Neuronal stem cell (in vitro differentiated cells): ENCODE data around the gene FARS2.

Experiments
- DNase-seq: peaks from one replicate; pipeline ENCODE4 v3.0.0-alpha.2; 2013; ENCODE audit warnings: low spot score
- H2AFZ ChIP-seq: one replicate; pipeline ENCODE4 v1.6.1; 2013; ENCODE audit warnings: mild to moderate bottlenecking, low read length, inconsistent platforms
- H2AK5ac ChIP-seq: 2 replicates; pipeline ENCODE4 v1.6.1; 2013; ENCODE audit warnings: low read depth, mild to moderate bottlenecking, inconsistent platforms, low read length, moderate library complexity, mixed read lengths
- H2BK120ac ChIP-seq: 2 replicates; pipeline ENCODE4 v1.6.1; 2013; ENCODE audit warnings: low read depth, mild to moderate bottlenecking, inconsistent platforms, low read length, moderate library complexity, mixed read lengths
- H2BK12ac ChIP-seq: one replicate; pipeline ENCODE4 v1.6.1; 2013; ENCODE audit warnings: low read length, inconsistent platforms
- H2BK15ac ChIP-seq: 2 replicates; pipeline ENCODE4 v1.6.1; 2013; ENCODE audit warnings: mild to moderate bottlenecking, low read length, inconsistent platforms, mixed read lengths
- H2BK5ac ChIP-seq: one replicate; pipeline ENCODE4 v1.6.1; 2013; ENCODE audit warnings: inconsistent platforms, mild to moderate bottlenecking, low read length, moderate library complexity
- H3K14ac ChIP-seq: one replicate; pipeline ENCODE4 v1.6.1; 2013; ENCODE audit warnings: low read length, inconsistent platforms
- H3K18ac ChIP-seq: 2 replicates; pipeline ENCODE4 v1.6.1; 2013; ENCODE audit warnings: low read length, inconsistent platforms
- H3K23ac ChIP-seq: 2 replicates; pipeline ENCODE4 v1.6.1; 2013; ENCODE audit warnings: low read depth, mild to moderate bottlenecking, mixed read lengths, low read length, inconsistent platforms; ENCODE audit not compliant: poor library complexity
- H3K27ac ChIP-seq: replicated peaks from 3 replicates; pipeline ENCODE4 v1.5.1; 2013; ENCODE audit warnings: low read length, inconsistent platforms
- H3K27me3 ChIP-seq, 3 experiments: 2 replicates each; pipeline ENCODE4 v1.6.1; 2013; ENCODE audit warnings: low read length in 3 of 3, mild to moderate bottlenecking in 2 of 3, inconsistent platforms in 1 of 3, low read depth in 1 of 3, mixed read lengths in 1 of 3, moderate library complexity in 1 of 3; ENCODE audit not compliant: control insufficient read depth in 3 of 3, insufficient read depth in 3 of 3
- H3K36me3 ChIP-seq, 2 donors: replicated peaks in 1 of 2; 2 replicates each; pipeline ENCODE4 v1.6.1; 2013; ENCODE audit warnings: low read length in 2 of 2; ENCODE audit not compliant: control insufficient read depth in 2 of 2, insufficient read depth in 2 of 2
- H3K4ac ChIP-seq: 2 replicates; pipeline ENCODE4 v1.6.1; 2013; ENCODE audit warnings: inconsistent platforms, mild to moderate bottlenecking, low read length, moderate library complexity
- H3K4me1 ChIP-seq, 2 donors: 1 replicate in 1 of 2; 2 replicates in 1 of 2; pipeline ENCODE4 v1.6.1; 2013; ENCODE audit warnings: low read length in 2 of 2, low read depth in 1 of 2; ENCODE audit not compliant: control insufficient read depth in 2 of 2, insufficient read depth in 1 of 2
- H3K4me2 ChIP-seq: one replicate; pipeline ENCODE4 v1.6.1; 2013; ENCODE audit warnings: mild to moderate bottlenecking, low read length, inconsistent platforms; ENCODE audit not compliant: insufficient read depth, poor library complexity, severe bottlenecking
- H3K4me3 ChIP-seq, 2 donors: 2 replicates each; pipeline ENCODE4 v1.5.1; 2013; ENCODE audit warnings: low read length in 2 of 2, mild to moderate bottlenecking in 2 of 2, inconsistent platforms in 1 of 2, moderate library complexity in 1 of 2
- H3K79me1 ChIP-seq: one replicate; pipeline ENCODE4 v1.6.1; 2013; ENCODE audit warnings: low read depth, mild to moderate bottlenecking, inconsistent platforms, low read length, moderate library complexity
- H3K9ac ChIP-seq: one replicate; pipeline ENCODE4 v1.6.1; 2013; ENCODE audit warnings: mild to moderate bottlenecking, low read depth, low read length, inconsistent platforms; ENCODE audit not compliant: poor library complexity
- H3K9me3 ChIP-seq, 2 donors: replicated peaks in 1 of 2; 2 replicates each; pipeline versions ENCODE3 to v1.6.1; 2013; ENCODE audit warnings: low read length in 2 of 2, mild to moderate bottlenecking in 2 of 2, inconsistent platforms in 1 of 2, low read depth in 1 of 2, mixed read lengths in 1 of 2, moderate library complexity in 1 of 2; ENCODE audit not compliant: control insufficient read depth in 2 of 2, insufficient read depth in 1 of 2
- H4K8ac ChIP-seq: one replicate; pipeline ENCODE4 v1.6.1; 2013; ENCODE audit warnings: low read depth, mild to moderate bottlenecking, inconsistent platforms, low read length, moderate library complexity
- H4K91ac ChIP-seq: one replicate; pipeline ENCODE4 v1.6.1; 2013; ENCODE audit warnings: low read length, low read depth, mild to moderate bottlenecking, inconsistent platforms; ENCODE audit not compliant: poor library complexity
- WGBS, 2 donors: extraction: QIAGEN DNeasy Blood & Tissue Kit; methylation state at CpG; one replicate each; pipeline ENCODE4 v1.1.7; 2013; ENCODE audit warnings: missing lambda C conversion rate in 2 of 2, mixed read lengths in 1 of 2; ENCODE audit not compliant: insufficient read length in 2 of 2, insufficient replicate concordance in 1 of 2; ENCODE audit errors: extremely low coverage in 2 of 2; 5-methylcytosine and 5-hydroxymethylcytosine counted together

FARS2 gene

DNA sequence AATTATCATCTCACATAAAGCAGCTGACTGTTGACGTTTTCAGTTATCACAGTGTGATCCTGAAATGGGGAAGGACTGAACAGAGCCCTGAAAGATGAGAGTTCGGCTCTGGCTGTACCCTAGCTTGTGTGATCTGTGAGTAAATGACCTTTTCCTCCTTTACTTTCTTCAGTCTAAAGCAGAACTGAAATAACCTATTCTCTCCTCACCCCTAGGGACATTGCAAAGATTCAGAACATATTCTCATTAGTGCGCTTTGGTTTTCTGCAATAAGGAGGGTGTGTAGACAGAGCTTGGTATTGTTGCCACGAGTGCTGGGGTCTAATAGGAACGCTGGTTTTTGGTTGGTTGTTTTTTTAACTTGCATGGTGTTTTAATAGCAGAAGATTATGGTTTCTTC, 16.7 kb downstream of the FARS2 start:
- Histone ChIP-seq H3K4me3 (no peak overlapping the region), H2BK5ac (no peak overlapping the region), H3K9ac (no peak overlapping the region), H3K4me1 (peaks cover 2 to 11% of the 10 kb centered on the region in 2 donors), H2AFZ (no peak overlapping the region), H3K36me3 (no peaks in the 10 kb centered on the region), H3K4ac (no peak overlapping the region), H2BK15ac (no peak overlapping the region), H3K79me1 (no peaks in the 10 kb centered on the region), H3K4me2 (no peak overlapping the region), H4K8ac (no peak overlapping the region), H3K9me3 (no peaks in the 10 kb centered on the region), H3K27me3 (no peaks in the 10 kb centered on the region), H3K23ac (no peak overlapping the region), H2BK120ac (no peak overlapping the region), H2BK12ac (no peak overlapping the region), H3K14ac (no peak overlapping the region), H3K27ac (no peak overlapping the region), H2AK5ac (no peak overlapping the region), H4K91ac (no peak overlapping the region), H3K18ac (no peak overlapping the region)
- no CpG with 5 or more reads among the region's 5 CpGs for WGBS, 2 donors
- no peak for DNase-seq

DNA sequence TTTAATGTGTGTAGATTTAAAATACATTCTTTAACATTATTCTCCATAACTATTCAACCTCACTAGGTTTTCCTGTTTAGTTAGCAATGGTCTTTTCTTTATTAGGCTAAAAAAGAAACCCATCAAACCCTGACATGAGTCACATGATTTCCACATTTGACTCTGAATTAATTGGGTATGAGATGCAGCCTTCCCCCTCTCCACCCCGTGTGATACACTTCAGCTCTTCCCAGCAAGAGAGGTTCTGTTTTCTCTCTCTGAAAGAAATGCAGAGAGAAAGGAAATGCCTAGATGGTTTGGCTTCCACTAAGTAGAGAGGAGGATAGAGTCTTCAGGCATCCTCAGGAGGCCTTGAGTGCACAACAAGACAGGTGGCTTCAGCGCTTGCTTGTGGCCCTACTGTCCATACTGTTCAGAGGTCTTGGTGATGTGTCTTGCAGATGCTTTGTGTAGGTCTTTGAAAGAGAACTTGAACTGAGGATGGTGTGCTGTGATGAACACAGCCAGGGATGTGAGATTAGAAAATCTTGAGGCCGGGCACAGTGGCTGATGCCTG, 17.3 kb downstream of the FARS2 start:
- Histone ChIP-seq H3K9me3 (no peaks in the 10 kb centered on the region), H3K23ac (no peak overlapping the region), H4K8ac (no peak overlapping the region), H4K91ac (no peak overlapping the region), H2AK5ac (no peak overlapping the region), H2BK5ac (no peak overlapping the region), H2BK15ac (no peak overlapping the region), H3K9ac (no peak overlapping the region), H3K79me1 (no peaks in the 10 kb centered on the region), H3K4me2 (no peak overlapping the region), H3K18ac (no peak overlapping the region), H3K27me3 (no peaks in the 10 kb centered on the region), H3K4me1 (peaks cover 2 to 11% of the 10 kb centered on the region in 2 donors), H3K4ac (no peak overlapping the region), H2AFZ (no peak overlapping the region), H3K14ac (no peak overlapping the region), H3K27ac (no peak overlapping the region), H3K36me3 (no peaks in the 10 kb centered on the region), H2BK120ac (no peak overlapping the region), H2BK12ac (no peak overlapping the region), H3K4me3 (no peak overlapping the region)
- WGBS, 2 donors: no CpG with 5 or more reads among the region's 3 CpGs
- DNase-seq: no peak

DNA sequence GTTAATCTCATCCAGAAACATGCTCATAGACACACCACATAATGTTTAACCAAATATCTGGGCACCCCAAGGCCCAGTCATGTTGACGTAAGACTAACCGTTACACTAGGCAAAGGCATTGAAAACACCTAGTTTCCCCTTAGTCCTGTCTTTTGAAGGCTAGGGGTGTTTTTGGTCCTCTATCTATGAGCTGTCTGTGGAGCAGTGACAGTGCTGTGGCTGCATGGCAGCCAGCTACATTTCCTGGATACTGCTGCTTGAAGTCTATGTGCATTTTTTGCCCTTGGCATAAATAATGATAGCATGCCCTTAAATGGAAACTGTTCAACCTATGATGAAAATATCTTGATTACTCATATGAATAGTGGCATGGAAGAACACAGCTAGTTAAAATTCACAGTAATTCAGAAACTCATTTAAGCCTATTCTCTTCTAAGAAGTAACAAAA, 18.6 kb downstream of the FARS2 start:
- no peaks in the 10 kb centered on the region for H3K27me3 ChIP-seq
- WGBS, 2 donors: no CpG with 5 or more reads among the region's 2 CpGs
- no peak overlapping the region for H4K91ac ChIP-seq
- H2AFZ ChIP-seq: no peak overlapping the region
- no peak overlapping the region for H2AK5ac ChIP-seq
- H3K36me3 ChIP-seq: no peaks in the 10 kb centered on the region
- peaks cover 2 to 11% of the 10 kb centered on the region in 2 donors for H3K4me1 ChIP-seq
- no peak overlapping the region for H3K4me3 ChIP-seq
- H3K4ac ChIP-seq: no peak overlapping the region
- H3K18ac ChIP-seq: no peak overlapping the region
- no peak overlapping the region for H3K4me2 ChIP-seq
- no peak overlapping the region for H2BK12ac ChIP-seq
- H3K9ac ChIP-seq: no peak overlapping the region
- H4K8ac ChIP-seq: no peak overlapping the region
- H3K14ac ChIP-seq: no peak overlapping the region
- no peaks in the 10 kb centered on the region for H3K9me3 ChIP-seq
- H3K23ac ChIP-seq: no peak overlapping the region
- H3K79me1 ChIP-seq: no peaks in the 10 kb centered on the region
- H2BK5ac ChIP-seq: no peak overlapping the region
- H2BK120ac ChIP-seq: no peak overlapping the region
- no peak overlapping the region for H3K27ac ChIP-seq
- no peak overlapping the region for H2BK15ac ChIP-seq
- no peak for DNase-seq

DNA sequence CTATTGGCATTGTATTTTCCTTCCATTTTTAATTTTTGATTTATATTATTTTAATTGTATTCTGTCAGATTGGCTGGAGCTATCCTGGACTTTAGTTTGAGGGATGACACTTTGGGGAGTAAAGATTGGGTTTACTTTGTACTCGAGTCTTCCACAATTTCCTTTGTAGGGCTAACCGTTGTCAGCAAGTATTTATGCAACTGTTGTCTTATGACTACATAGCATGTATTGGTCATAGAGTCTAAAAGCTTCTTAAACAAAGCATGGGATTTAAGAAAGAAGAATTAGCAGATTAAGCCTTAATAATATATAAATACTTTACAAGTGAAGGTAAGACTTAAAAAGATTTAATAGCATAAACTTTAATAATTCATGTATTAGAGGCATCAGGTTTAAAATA, 19.6 kb downstream of the FARS2 start:
- no peaks in the 10 kb centered on the region for H3K36me3 ChIP-seq
- no peaks in the 10 kb centered on the region for H3K27me3 ChIP-seq
- no peak overlapping the region for H3K4ac ChIP-seq
- DNase-seq: no peak
- no peaks in the 10 kb centered on the region for H3K79me1 ChIP-seq
- no peak overlapping the region for H3K4me3 ChIP-seq
- H3K18ac ChIP-seq: no peak overlapping the region
- H3K9me3 ChIP-seq: no peaks in the 10 kb centered on the region
- no peak overlapping the region for H4K91ac ChIP-seq
- H3K4me1 ChIP-seq: peaks cover 2 to 11% of the 10 kb centered on the region in 2 donors
- H2BK12ac ChIP-seq: no peak overlapping the region
- no peak overlapping the region for H2BK120ac ChIP-seq
- H2BK15ac ChIP-seq: no peak overlapping the region
- H4K8ac ChIP-seq: no peak overlapping the region
- no peak overlapping the region for H2BK5ac ChIP-seq
- H3K23ac ChIP-seq: no peak overlapping the region
- H3K14ac ChIP-seq: no peak overlapping the region
- WGBS, 2 donors: no CpG with 5 or more reads among the region's 2 CpGs
- no peak overlapping the region for H3K27ac ChIP-seq
- H3K9ac ChIP-seq: no peak overlapping the region
- no peak overlapping the region for H2AK5ac ChIP-seq
- no peak overlapping the region for H3K4me2 ChIP-seq
- H2AFZ ChIP-seq: no peak overlapping the region
